Lung (tissue), 12 donors: Measurements from ENCODE around the gene FGFR3. TPM values are rescaled to one million over a fixed set of nuclear protein-coding genes. Genes with fewer than 3 reads are reported as not detected.

ENCODE experiments used
- ATAC-seq: fragments of 200-7000 bp; cut with Tn5 transposase; one replicate; pipeline ENCODE4 v1.9.1; 2020; ENCODE audit warnings: moderate number of reproducible peaks; ENCODE audit not compliant: insufficient read depth, low FRiP score
- DNase-seq, 3 donors: peaks; one replicate each; pipeline ENCODE4 v3.0.0-alpha.2; 2013 to 2017
- H3K27ac ChIP-seq, 2 donors: one replicate each; pipeline ENCODE4 v1.5.1; 2013; ENCODE audit warnings: mild to moderate bottlenecking in 2 of 2, moderate library complexity in 2 of 2, control low read depth in 1 of 2, inconsistent platforms in 1 of 2, low read depth in 1 of 2, low read length in 1 of 2
- H3K27me3 ChIP-seq, 3 donors: one replicate each; pipeline ENCODE4 v1.5.1; 2013; ENCODE audit warnings: low read length in 2 of 3; ENCODE audit not compliant: control insufficient read depth in 3 of 3, insufficient read depth in 3 of 3
- H3K36me3 ChIP-seq, 4 donors: one replicate each; pipeline ENCODE4 v1.5.1; 2013; ENCODE audit warnings: low read length in 4 of 4, mild to moderate bottlenecking in 1 of 4, moderate library complexity in 1 of 4; ENCODE audit not compliant: control insufficient read depth in 4 of 4, insufficient read depth in 4 of 4
- H3K4me1 ChIP-seq, 5 donors: one replicate each; pipeline ENCODE4 v1.5.1; 2013; ENCODE audit warnings: low read length in 5 of 5, mild to moderate bottlenecking in 2 of 5, moderate library complexity in 1 of 5; ENCODE audit not compliant: control insufficient read depth in 5 of 5, insufficient read depth in 5 of 5
- H3K4me3 ChIP-seq: one replicate; pipeline ENCODE4 v1.5.1; 2013; ENCODE audit warnings: mild to moderate bottlenecking, control low read depth, moderate library complexity
- H3K9ac ChIP-seq, 2 donors: one replicate each; pipeline ENCODE4 v1.5.1; 2013; ENCODE audit warnings: low read length in 2 of 2, control low read depth in 1 of 2; ENCODE audit not compliant: insufficient read depth in 1 of 2
- H3K9me3 ChIP-seq, 4 donors: one replicate each; pipeline ENCODE4 v1.5.1; 2013; ENCODE audit warnings: low read length in 3 of 4, mild to moderate bottlenecking in 1 of 4, moderate library complexity in 1 of 4; ENCODE audit not compliant: control insufficient read depth in 4 of 4, insufficient read depth in 3 of 4
- WGBS, 2 donors: extraction: QIAGEN DNeasy Blood & Tissue Kit; methylation state at CpG; one replicate each; pipeline ENCODE4 v1.1.7; 2013; 5-methylcytosine and 5-hydroxymethylcytosine counted together
- polyA plus RNA-seq, 2 donors: library from polyadenylated mRNA; stranded (reverse); fragments of 200-250 nt; gene quantifications; one replicate each; pipeline ENCODE4 v1.2.1, GENCODE V29; 2013
- total RNA-seq, 2 donors: library from RNA; depleted of rRNA in 1 of 2; stranded (reverse); fragments of >200 nt in 1 of 2; gene quantifications; one replicate each; pipeline ENCODE4 v1.2.1, GENCODE V29; 2014 to 2021
- TF ChIP-seq, protein P1 (sequence below): IDR thresholded peaks from 2 replicates; pipeline ENCODE4 v1.5.1; 2012; ENCODE audit warnings: mild to moderate bottlenecking; ENCODE audit errors: control extremely low read depth, extremely low read depth
- donor health status: control.
- donor health status: control.
- donor health status: Bipolar disorder and iron deficiency.
- donor health status: healthy.
- donor health status: DM: yes; HTN: yes; CAD: no.

Gene FGFR3
- total and polyA plus RNA-seq, 4 donors, result 8.1 to 99.3 (median 22.4) TPM

DNA sequence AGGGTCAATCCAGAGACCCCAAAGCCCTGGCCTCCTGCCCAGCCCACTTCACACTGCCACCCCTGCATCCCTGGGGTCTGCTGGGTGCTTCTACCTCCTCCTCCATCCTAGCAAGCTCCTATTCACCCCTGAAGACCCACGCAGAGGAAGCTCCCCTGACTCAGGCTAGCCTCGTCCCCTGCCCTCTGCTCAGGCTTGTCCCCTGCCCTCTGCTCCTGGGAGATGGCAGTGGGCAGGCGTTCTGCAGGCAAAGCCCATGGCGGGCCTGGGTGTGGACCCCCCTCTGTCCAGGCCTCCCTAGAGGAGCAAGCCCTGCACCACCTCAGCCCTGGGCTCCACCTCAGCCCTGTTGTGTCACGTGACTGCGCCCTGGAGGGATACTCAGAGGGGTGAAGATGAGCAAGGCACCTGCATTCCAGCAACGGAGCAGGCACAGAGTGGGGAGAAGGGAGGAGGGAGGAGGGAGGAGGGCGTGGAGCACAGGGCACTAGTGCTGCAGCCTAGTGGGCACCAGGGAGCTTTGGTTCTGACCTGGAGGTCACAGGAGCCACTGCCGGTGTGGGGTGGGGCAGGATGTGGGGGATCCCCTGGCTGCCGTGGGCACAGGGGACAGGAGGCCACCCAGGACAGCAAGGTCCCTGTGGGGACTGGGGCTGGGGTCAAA is 27.6 kb upstream of the FGFR3 start:
- WGBS, 2 donors, result 74 to 82% methylated on average over 10 of the region's 10 CpGs
- no peak overlapping the region for H3K27ac ChIP-seq
- ATAC-seq (no peak), DNase-seq (no peak)
- peaks cover 0 to 41% (median 5%) of the 10 kb centered on the region in 5 donors for H3K4me1 ChIP-seq
- no peaks in the 10 kb centered on the region for H3K27me3 ChIP-seq
- H3K9ac ChIP-seq, result no peak overlapping the region
- no peak overlapping the region for H3K4me3 ChIP-seq
- no peaks in the 10 kb centered on the region for H3K9me3 ChIP-seq
- H3K36me3 ChIP-seq, result no peaks in the 10 kb centered on the region
- TF ChIP-seq, protein P1, sequence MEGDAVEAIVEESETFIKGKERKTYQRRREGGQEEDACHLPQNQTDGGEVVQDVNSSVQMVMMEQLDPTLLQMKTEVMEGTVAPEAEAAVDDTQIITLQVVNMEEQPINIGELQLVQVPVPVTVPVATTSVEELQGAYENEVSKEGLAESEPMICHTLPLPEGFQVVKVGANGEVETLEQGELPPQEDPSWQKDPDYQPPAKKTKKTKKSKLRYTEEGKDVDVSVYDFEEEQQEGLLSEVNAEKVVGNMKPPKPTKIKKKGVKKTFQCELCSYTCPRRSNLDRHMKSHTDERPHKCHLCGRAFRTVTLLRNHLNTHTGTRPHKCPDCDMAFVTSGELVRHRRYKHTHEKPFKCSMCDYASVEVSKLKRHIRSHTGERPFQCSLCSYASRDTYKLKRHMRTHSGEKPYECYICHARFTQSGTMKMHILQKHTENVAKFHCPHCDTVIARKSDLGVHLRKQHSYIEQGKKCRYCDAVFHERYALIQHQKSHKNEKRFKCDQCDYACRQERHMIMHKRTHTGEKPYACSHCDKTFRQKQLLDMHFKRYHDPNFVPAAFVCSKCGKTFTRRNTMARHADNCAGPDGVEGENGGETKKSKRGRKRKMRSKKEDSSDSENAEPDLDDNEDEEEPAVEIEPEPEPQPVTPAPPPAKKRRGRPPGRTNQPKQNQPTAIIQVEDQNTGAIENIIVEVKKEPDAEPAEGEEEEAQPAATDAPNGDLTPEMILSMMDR, result no peak

DNA sequence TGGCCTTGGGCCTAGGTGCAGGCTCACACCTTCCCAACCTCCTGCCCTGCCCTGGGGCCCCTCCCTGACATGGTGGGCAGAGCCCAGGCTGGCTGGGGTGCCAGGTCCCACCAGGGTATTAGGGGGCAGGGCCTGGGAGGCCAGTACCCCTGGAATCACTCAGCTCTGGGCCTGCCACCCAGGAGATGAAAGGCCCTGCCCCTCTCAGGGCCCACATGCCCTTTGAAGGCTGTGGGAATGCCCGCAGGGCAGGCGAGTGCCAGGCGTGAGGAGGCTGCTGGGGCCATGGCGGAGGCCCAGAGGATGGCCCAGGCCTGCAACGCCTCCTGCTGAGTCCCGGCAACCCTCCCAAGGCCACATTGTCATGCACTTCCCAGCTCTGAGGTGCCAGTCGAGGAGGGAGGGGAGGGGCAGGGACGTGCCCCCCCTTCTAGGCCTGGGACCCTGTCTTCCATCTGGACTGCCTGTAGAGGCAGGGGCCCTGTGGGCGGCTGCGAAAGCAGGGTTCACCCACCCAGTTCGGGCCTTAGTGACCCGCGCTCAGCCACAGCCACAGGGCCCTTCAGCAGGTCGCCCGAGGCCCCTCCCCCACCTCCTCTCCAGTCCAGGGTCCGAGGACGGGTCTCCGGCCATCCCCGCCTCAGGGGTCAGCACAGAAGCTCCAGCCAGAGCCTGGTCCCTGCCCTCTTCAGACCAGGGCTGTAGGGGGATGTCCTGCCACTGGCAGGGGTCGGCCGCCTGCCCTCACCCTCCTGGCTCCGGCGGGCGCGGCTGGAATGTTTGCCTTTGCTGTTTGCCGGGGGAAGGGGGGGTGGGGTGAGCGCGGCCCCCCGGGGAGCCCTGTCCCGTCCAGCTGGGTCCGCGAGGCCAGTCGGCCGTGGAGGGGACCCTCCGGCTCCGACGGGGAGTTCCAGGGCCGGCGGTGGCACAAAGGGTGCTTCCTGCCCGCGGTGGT is 26.7 kb upstream of the FGFR3 start:
- peaks cover 0 to 45% (median 5%) of the 10 kb centered on the region in 5 donors for H3K4me1 ChIP-seq
- no peak overlapping the region for H3K4me3 ChIP-seq
- 42 to 60% methylated on average over 33 to 41 of the region's 41 CpGs for WGBS, 2 donors
- H3K9me3 ChIP-seq, result no peaks in the 10 kb centered on the region
- H3K9ac ChIP-seq, result no peak overlapping the region
- H3K27ac ChIP-seq, result peak overlapping the region in 1 of 2 donors; percentile 51
- ATAC-seq (no peak), DNase-seq (peak in 2 of 3 donors; percentile 56 to 60)
- TF ChIP-seq, protein P1, result no peak
- no peaks in the 10 kb centered on the region for H3K36me3 ChIP-seq
- H3K27me3 ChIP-seq, result no peaks in the 10 kb centered on the region

DNA sequence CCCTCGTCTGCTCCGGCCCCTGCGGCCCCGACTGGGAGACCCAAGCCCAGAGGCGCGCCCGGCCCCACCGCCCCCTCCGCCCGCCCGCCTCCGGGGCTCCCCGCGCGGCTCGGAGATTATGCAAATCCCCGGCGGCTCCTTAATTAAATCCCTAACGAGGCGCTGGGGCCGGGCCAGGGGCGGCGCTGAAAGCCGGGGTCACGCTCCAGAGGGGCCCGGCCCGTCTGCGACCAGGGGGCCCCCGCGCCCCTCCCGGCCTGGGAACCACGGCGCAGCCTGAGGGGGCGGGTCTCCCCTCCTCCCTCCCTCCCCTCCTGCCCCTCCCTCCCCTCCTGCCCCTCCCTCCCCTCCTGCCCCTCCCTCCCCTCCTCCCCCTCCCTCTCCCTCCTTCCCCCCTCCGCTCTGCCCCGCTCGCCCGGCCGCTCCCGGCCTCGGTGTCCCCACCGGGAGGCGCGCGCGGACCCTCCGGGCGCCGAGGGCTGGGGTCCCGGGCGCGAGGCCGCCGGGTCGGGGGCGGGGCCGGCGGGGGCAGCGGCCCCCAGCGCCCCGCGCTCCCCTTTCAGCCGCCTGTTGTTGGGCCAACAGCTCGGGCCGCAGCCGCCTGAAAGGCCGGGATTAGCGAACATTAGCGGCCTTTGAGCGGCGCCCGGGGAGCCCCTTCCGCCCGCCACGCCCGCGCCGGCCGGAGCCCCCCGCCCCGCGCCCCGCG is 25.9 kb upstream of the FGFR3 start:
- DNase-seq, result peak; percentile 57 to 78 (median 77)
- Histone ChIP-seq H3K9me3 (no peaks in the 10 kb centered on the region), H3K27ac (no peak overlapping the region), H3K9ac (no peak overlapping the region), H3K27me3 (no peaks in the 10 kb centered on the region), H3K4me1 (peaks cover 0 to 53% (median 5%) of the 10 kb centered on the region in 5 donors), H3K4me3 (no peak overlapping the region), H3K36me3 (no peaks in the 10 kb centered on the region)
- TF ChIP-seq, protein P1, result no peak
- no peak for ATAC-seq
- WGBS, 2 donors, result 2 to 3% methylated on average over 38 to 83 of the region's 84 CpGs
